Neural cell (in vitro differentiated cells): Measurements from ENCODE around the gene RAP1A. TPM values are rescaled to one million over a fixed set of nuclear protein-coding genes. Genes with fewer than 3 reads are reported as not detected.
A peak's percentile ranks its signal among the peaks of the same experiment; 100 is the strongest.

Source experiments
- H2AFZ ChIP-seq: fragments of 200-600, 300-800 bp; sonication (generic), shearing (Covaris generic); 2 replicates; pipeline ENCODE4 v1.6.0; 2014; ENCODE audit warnings: low read depth, mild to moderate bottlenecking, antibody characterized with exemption, low read length, moderate library complexity
- H3F3A ChIP-seq: fragments of 200-600 bp; shearing (Covaris generic); 2 replicates; pipeline ENCODE4 v1.6.1; 2016; ENCODE audit warnings: mild to moderate bottlenecking, moderate library complexity, mixed read lengths, antibody characterized with exemption, low read length; ENCODE audit not compliant: insufficient read depth, poor library complexity, severe bottlenecking
- H3K27ac ChIP-seq: fragments of 200-600, 300-800 bp; sonication (generic), shearing (Covaris generic); 2 replicates; pipeline ENCODE4 v1.5.1; 2014; ENCODE audit warnings: mild to moderate bottlenecking, low read length, moderate library complexity
- H3K27me3 ChIP-seq: fragments of 300-800, 200-600 bp; sonication (generic), shearing (Covaris generic); 2 replicates; pipeline ENCODE4 v1.6.0; 2014; ENCODE audit warnings: mild to moderate bottlenecking, low read depth, low read length, moderate library complexity; ENCODE audit not compliant: insufficient read depth
- H3K36me3 ChIP-seq: fragments of 300-800, 200-600 bp; sonication (generic), shearing (Covaris generic); 2 replicates; pipeline ENCODE4 v1.5.1; 2014; ENCODE audit warnings: mild to moderate bottlenecking, antibody characterized with exemption, low read length, moderate library complexity; ENCODE audit not compliant: insufficient read depth
- H3K4me2 ChIP-seq: fragments of 300-800, 200-600 bp; sonication (generic), shearing (Covaris generic); 2 replicates; pipeline ENCODE4 v1.6.0; 2014; ENCODE audit warnings: mild to moderate bottlenecking, low read length
- H3K4me3 ChIP-seq: fragments of 300-800, 200-600 bp; sonication (generic), shearing (Covaris generic); 2 replicates; pipeline ENCODE4 v1.5.1; 2014; ENCODE audit warnings: mild to moderate bottlenecking, low read length, moderate library complexity
- H3K79me2 ChIP-seq: fragments of 200-600 bp; shearing (Covaris generic); replicated peaks from 2 replicates; pipeline ENCODE4 v1.6.0; 2014; ENCODE audit warnings: mild to moderate bottlenecking, low read length, moderate library complexity; ENCODE audit not compliant: insufficient read depth
- H3K9ac ChIP-seq: fragments of 300-800, 200-600 bp; sonication (generic), shearing (Covaris generic); 2 replicates; pipeline ENCODE4 v1.6.1; 2016; ENCODE audit warnings: mild to moderate bottlenecking, low read length, mixed read lengths
- H3K9me2 ChIP-seq: fragments of 200-600 bp; shearing (Covaris generic); 2 replicates; pipeline ENCODE4 v1.6.1; 2016; ENCODE audit warnings: mild to moderate bottlenecking, low read length, mixed read lengths; ENCODE audit not compliant: insufficient read depth
- H3K9me3 ChIP-seq: fragments of 200-600, 300-800 bp; sonication (generic), shearing (Covaris generic); 2 replicates; pipeline ENCODE4 v1.6.1; 2016; ENCODE audit warnings: mild to moderate bottlenecking, mixed run types, low read length, moderate library complexity, mixed read lengths
- H4K20me1 ChIP-seq: fragments of 200-600 bp; shearing (Covaris generic); 2 replicates; pipeline ENCODE4 v1.6.1; 2016; ENCODE audit warnings: mild to moderate bottlenecking, mixed run types; ENCODE audit not compliant: insufficient read depth
- CTCF ChIP-seq: fragments of 450-650 bp; IDR thresholded peaks from 2 replicates; pipeline ENCODE4 v1.5.1; 2014; ENCODE audit warnings: antibody characterized with exemption, mild to moderate bottlenecking, moderate library complexity; ENCODE audit not compliant: poor library complexity, severe bottlenecking
- EP300 ChIP-seq: fragments of 450-650 bp; conservative IDR thresholded peaks from 2 replicates; pipeline ENCODE4 v1.6.1; 2014; ENCODE audit warnings: antibody characterized with exemption, mild to moderate bottlenecking, moderate library complexity; ENCODE audit not compliant: poor library complexity, severe bottlenecking
- EZH2 ChIP-seq: fragments of 200-600, 300-800 bp; shearing (Covaris generic), sonication (generic); IDR thresholded peaks from 2 replicates; pipeline ENCODE4 v1.6.1; 2014; ENCODE audit warnings: antibody characterized with exemption, low read length, borderline replicate concordance, mild to moderate bottlenecking; ENCODE audit not compliant: insufficient read depth, poor library complexity, severe bottlenecking
- MXI1 ChIP-seq: fragments of 450-650 bp; conservative IDR thresholded peaks from 2 replicates; pipeline ENCODE4 v1.6.1; 2014; ENCODE audit warnings: antibody characterized with exemption, mild to moderate bottlenecking; ENCODE audit not compliant: poor library complexity, severe bottlenecking
- POLR2AphosphoS5 ChIP-seq: IDR thresholded peaks from 2 replicates; pipeline ENCODE4 v1.6.1; 2012
- RAD21 ChIP-seq: fragments of 450-650 bp; conservative IDR thresholded peaks from 2 replicates; pipeline ENCODE4 v1.6.1; 2014; ENCODE audit warnings: antibody characterized with exemption, mild to moderate bottlenecking, moderate library complexity
- SMC3 ChIP-seq: fragments of 450-650 bp; conservative IDR thresholded peaks from 2 replicates; pipeline ENCODE4 v1.6.1; 2014; ENCODE audit warnings: antibody characterized with exemption, mild to moderate bottlenecking, moderate library complexity; ENCODE audit not compliant: poor library complexity
- TAF1 ChIP-seq: IDR thresholded peaks from 2 replicates; pipeline ENCODE4 v1.6.1; 2012; ENCODE audit warnings: low read depth
- polyA plus RNA-seq: library from polyadenylated mRNA; depleted of rRNA; stranded (reverse); fragments of >200 nt; gene quantifications from 2 replicates; pipeline ENCODE4 v1.2.3, GENCODE V29; 2014
- TF ChIP-seq, protein P1 (sequence below): IDR thresholded peaks from 2 replicates; pipeline ENCODE4 v1.6.1; 2012; ENCODE audit warnings: borderline replicate concordance

RAP1A gene
- polyA plus RNA-seq, 1 donor from 2014 or later, result 28.7 TPM

GRCh38 chr1:111618081-111618480 lies 1.5 kb upstream of the RAP1A start:
- TF ChIP-seq POLR2AphosphoS5, result no peak
- TF ChIP-seq TAF1, result no peak
- TF ChIP-seq RAD21, result no peak
- TF ChIP-seq CTCF, result no peak
- no peak for TF ChIP-seq MXI1
- Histone ChIP-seq H3K79me2 (peaks cover 26% of the 10 kb centered on the region), H2AFZ (no peak overlapping the region), H3K9me2 (no peaks in the 10 kb centered on the region), H3K4me3 (no peak overlapping the region), H3K36me3 (no peaks in the 10 kb centered on the region), H3K27ac (no peak overlapping the region), H3F3A (no peaks in the 10 kb centered on the region), H3K4me2 (no peak overlapping the region), H3K9ac (no peak overlapping the region), H4K20me1 (no peaks in the 10 kb centered on the region), H3K27me3 (no peaks in the 10 kb centered on the region), H3K9me3 (no peaks in the 10 kb centered on the region)

DNA sequence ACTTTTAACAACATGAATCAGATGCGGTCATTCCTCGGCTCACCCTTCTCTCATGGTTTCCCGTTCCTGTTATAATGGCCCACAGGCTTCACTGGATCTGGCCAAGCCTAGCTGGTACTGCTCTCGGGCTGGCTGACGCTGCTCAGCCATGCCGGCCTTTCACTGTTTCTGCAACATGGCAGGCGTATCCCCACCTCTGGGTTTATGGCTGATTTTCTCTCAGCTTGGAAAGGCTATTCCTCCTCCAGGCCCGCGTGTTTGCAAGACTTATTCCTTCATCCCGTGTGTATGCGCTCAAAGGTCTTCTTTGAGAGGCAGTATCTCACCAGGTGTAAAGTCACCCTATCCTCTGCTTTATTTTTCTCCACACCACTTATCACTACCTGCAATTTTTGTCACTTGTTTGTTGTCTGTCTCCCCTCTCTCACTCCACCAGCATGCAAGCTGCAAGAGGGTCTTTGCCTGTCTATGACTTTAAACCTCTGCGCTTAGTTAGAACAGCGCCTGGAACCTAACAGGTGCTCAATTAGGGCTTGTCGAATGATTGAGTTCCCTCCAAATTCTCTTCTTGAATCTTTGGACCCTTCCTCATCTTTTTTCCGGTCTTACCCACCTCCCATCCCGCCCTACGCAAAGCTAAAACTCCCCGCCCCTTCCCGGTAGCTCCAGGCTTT lies 491 bp upstream of the RAP1A start:
- no peaks in the 10 kb centered on the region for H3F3A ChIP-seq
- no peaks in the 10 kb centered on the region for H4K20me1 ChIP-seq
- H3K4me3 ChIP-seq, result peak overlapping the region; percentile 90
- H3K36me3 ChIP-seq, result no peaks in the 10 kb centered on the region
- H3K9me3 ChIP-seq, result no peaks in the 10 kb centered on the region
- no peaks in the 10 kb centered on the region for H3K27me3 ChIP-seq
- H3K79me2 ChIP-seq, result peaks cover 34% of the 10 kb centered on the region
- TF ChIP-seq, protein P1, sequence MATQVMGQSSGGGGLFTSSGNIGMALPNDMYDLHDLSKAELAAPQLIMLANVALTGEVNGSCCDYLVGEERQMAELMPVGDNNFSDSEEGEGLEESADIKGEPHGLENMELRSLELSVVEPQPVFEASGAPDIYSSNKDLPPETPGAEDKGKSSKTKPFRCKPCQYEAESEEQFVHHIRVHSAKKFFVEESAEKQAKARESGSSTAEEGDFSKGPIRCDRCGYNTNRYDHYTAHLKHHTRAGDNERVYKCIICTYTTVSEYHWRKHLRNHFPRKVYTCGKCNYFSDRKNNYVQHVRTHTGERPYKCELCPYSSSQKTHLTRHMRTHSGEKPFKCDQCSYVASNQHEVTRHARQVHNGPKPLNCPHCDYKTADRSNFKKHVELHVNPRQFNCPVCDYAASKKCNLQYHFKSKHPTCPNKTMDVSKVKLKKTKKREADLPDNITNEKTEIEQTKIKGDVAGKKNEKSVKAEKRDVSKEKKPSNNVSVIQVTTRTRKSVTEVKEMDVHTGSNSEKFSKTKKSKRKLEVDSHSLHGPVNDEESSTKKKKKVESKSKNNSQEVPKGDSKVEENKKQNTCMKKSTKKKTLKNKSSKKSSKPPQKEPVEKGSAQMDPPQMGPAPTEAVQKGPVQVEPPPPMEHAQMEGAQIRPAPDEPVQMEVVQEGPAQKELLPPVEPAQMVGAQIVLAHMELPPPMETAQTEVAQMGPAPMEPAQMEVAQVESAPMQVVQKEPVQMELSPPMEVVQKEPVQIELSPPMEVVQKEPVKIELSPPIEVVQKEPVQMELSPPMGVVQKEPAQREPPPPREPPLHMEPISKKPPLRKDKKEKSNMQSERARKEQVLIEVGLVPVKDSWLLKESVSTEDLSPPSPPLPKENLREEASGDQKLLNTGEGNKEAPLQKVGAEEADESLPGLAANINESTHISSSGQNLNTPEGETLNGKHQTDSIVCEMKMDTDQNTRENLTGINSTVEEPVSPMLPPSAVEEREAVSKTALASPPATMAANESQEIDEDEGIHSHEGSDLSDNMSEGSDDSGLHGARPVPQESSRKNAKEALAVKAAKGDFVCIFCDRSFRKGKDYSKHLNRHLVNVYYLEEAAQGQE, result no peak
- TF ChIP-seq CTCF (no peak), MXI1 (no peak), POLR2AphosphoS5 (no peak), EZH2 (no peak), EP300 (no peak), RAD21 (no peak), TAF1 (no peak), SMC3 (no peak)
- no peaks in the 10 kb centered on the region for H3K9me2 ChIP-seq
- H3K9ac ChIP-seq, result peak overlapping the region; percentile 4
- peak overlapping the region; percentile 75 for H3K4me2 ChIP-seq
- peak overlapping the region; percentile 18 for H2AFZ ChIP-seq
- H3K27ac ChIP-seq, result no peak overlapping the region
